H7 (cell line): ENCODE results near the gene SETBP1. TPM values are rescaled to one million over a fixed set of nuclear protein-coding genes. Genes with fewer than 3 reads are reported as not detected.

Source experiments
- DNase-seq: peaks from one replicate; pipeline ENCODE4 v3.0.0; 2012
- H3K27me3 ChIP-seq: 2 replicates; pipeline ENCODE4 v1.6.0; 2011; ENCODE audit warnings: mild to moderate bottlenecking, low read length; ENCODE audit not compliant: control insufficient read depth, insufficient read depth
- H3K36me3 ChIP-seq: replicated peaks from 2 replicates; pipeline ENCODE4 v1.5.1; 2011; ENCODE audit warnings: low read length; ENCODE audit not compliant: control insufficient read depth, insufficient read depth
- H3K4me3 ChIP-seq: 2 replicates; pipeline ENCODE4 v1.5.1; 2011; ENCODE audit warnings: low read depth, mild to moderate bottlenecking, control low read depth, low read length, moderate library complexity; ENCODE audit not compliant: insufficient read depth
- total RNA-seq: library from RNA; depleted of rRNA; stranded (reverse); fragments of >200 nt; shearing (Covaris generic); gene quantifications from 2 replicates; pipeline ENCODE4 v1.2.3, GENCODE V29; 2014

The SETBP1 gene
- total RNA-seq, 1 experiment from 2014 or later = 1.8 TPM

DNA sequence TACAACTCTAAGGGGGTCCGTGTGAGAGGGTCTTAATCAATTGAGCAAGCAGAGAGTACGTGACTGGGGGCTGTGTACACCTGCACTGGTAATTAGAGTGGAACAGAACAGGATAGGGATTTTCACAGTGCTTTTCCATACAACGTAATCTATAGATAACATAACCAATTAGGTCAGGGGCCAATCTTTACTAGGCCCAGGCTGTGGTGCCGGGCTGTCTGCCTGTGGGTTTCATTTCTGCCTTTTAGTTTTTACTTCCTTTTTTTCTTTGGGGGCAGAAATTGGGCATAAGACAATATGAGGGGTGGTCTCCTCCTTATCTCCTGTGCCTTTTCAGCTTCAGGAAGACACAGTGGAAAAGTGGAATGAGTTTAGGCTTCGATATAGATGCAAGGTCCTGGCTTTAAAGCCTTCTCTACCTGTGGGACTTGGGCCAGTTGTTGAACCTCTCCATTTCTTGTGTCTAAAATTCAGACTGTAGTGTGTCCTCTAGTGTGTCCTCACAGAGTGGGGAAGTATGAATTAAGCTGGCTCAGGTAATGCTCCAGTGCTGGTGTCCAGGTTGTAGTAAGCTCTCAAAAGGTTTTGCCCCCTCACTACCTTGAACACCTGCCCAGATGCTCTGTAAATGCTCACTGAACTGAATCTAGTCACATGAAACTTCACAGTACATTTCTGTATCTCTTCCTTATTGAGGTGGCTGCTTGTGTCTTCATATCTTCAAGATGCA is 422.8 kb downstream of the SETBP1 start:
- no peak overlapping the region for H3K4me3 ChIP-seq
- H3K36me3 ChIP-seq = no peaks in the 10 kb centered on the region
- DNase-seq = no peak
- H3K27me3 ChIP-seq = no peaks in the 10 kb centered on the region

DNA sequence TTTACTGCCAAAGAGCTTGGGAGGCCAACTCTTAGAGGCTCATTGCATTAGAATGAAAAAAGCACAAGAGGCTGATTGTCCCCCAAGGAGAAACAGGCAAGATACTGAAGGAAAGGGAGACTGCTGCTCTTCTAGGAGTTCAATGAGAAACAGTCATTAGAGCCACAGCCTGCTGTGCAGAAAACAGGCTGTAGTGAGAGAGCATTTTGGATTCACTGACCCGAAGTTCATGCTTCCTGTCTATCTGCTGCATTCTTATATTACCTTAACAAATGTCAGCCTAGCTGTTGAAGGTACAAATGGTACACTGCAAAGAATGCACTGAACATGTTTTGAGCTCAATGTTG is 423.3 kb downstream of the SETBP1 start:
- Histone ChIP-seq H3K27me3 (no peaks in the 10 kb centered on the region), H3K36me3 (no peaks in the 10 kb centered on the region), H3K4me3 (no peak overlapping the region)
- DNase-seq = no peak

DNA sequence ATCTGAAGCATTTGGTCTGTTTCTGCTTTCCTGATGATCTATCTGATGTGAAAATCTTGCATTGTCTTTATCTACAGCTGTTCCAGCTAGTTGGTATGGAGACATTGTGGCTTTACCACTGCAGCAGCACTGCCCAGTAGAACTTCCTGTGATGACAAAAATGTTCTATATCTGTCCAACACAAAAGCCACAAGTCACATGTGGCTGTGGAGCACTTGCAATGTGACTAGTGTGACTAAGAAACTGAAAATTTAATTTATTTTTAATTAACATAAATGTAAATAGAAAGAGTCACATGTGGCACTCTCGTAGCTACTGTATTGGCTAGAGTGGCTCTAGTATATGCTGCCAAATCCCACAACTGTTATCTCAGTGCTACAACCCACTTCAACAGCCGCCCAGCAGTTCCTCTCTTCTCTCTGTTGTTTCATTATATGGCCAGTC is 425.7 kb downstream of the SETBP1 start:
- no peaks in the 10 kb centered on the region for H3K36me3 ChIP-seq
- no peak overlapping the region for H3K4me3 ChIP-seq
- no peak for DNase-seq
- H3K27me3 ChIP-seq = no peaks in the 10 kb centered on the region

DNA sequence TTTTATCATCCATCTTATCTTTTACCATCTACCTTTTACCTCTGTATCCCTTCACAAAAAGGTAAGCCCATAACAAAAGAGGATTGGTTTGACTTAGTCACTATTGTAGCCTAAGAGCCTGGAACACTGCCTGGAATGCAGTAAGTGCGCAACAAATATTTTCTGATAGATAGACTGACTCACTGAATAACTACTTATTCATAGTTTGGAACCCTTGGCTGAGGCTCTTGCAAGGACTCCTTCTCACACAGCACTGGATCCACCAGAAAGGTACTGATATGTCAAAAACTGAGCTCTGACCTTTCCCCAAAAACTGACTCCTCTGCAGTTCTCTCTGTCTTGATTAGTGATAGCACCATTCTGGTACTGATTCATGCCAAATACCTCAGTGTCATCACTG is 426.7 kb downstream of the SETBP1 start:
- H3K27me3 ChIP-seq = no peaks in the 10 kb centered on the region
- DNase-seq = no peak
- H3K4me3 ChIP-seq = no peak overlapping the region
- no peaks in the 10 kb centered on the region for H3K36me3 ChIP-seq

DNA sequence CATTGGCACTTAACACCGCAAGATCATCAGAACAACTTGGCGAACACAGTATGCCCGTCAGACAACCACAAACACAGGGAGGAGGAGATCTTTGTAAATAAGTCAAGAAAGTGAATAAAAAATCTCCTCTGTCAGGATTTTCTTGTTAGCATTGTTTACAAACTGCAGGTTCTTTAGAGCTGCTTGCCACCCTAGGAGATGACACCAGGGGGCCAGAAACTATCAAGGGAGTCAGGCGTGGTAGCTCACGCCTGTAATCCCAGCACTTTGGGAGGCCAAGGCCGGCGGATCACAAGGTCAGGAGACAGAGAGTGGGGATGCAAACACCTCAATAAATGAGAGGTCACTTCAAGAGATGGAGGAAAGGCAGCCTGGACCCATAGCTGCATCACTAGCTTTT is 428.1 kb downstream of the SETBP1 start:
- H3K27me3 ChIP-seq = no peaks in the 10 kb centered on the region
- no peak overlapping the region for H3K4me3 ChIP-seq
- no peak for DNase-seq
- H3K36me3 ChIP-seq = no peaks in the 10 kb centered on the region

DNA sequence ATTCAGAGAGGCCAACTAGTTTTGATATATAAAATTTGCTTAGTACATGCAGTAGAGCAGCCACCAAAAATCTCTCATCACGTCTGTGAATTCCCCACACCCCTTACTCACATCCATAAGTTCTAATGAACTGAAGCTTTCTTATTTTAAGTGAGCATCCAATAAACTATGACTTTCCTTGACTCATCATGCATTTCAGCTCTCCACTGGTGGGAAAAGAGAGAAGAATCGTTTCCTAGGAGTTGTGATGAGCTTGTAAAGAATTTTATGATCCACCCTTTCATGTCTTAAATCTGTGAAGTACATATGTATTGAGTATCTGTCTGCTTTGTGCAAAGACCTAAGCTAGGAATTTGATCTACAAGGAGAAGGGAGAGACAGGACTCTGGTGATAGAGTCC is 428.6 kb downstream of the SETBP1 start:
- H3K36me3 ChIP-seq = no peaks in the 10 kb centered on the region

DNA sequence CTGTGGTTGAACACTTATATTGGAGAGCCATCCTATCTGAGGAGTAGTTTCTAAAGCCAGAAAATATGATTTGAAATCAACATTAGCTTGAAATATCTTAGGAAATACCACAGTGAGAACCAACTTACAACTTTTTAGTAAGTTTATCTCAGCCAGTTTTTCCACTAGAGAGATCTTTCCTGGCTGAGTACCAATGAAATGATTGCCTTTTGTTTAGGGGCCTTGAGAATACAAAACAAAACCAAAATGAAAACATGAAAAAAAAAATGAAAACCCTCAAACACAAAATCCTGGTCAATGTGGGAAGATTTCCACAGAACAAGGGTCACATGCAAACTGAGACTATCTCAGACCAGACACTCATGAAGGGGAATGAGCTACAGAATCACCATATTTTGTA is 429.0 kb downstream of the SETBP1 start:
- no peak overlapping the region for H3K4me3 ChIP-seq

More for the DNA sequence above, 428.6 kb downstream of the SETBP1 start:
- no peaks in the 10 kb centered on the region for H3K27me3 ChIP-seq
- no peak overlapping the region for H3K4me3 ChIP-seq
- no peak for DNase-seq

DNA sequence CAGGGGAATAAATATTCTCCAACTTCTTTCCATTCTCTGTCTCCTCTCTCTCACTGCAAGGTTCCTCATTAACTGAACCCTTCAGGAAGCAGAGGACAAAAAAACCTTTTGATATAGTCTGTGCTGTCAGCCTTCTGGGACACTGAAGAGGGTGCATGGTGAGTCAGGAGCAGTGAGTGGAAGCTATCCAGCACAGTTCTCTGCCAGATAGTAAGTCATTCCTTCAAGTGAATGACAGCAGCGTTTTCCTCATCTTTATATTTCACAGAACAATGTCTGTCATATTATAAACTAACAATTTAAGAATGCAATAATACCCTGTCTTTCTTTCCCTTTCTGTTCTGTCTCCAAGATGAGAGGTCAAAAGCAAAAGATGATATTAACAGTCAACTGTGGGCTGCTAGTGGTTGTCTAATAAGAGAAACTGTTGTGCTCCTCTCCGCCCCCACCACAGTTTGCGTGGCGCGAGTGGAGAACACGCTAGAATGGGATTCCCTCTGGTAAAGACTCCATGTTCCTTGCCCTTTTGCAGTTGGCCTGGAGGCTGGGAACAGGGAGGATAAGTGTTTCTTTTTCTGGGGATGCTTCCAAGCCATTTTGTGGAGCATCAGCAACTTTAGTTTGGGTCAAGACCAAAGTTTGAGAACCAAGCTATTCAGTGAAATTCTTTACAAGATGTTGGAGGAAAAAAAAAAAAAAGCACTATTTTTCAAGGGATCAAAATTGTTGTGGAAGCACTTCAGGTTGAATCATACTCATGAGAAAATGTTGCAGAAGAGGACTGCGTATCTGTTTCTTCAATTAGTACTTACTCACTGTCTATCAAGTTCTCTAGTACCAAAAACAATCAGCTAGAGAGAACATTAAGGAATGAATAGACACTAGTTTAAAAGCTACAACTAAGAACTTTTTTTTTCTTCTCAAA is 430.2 kb downstream of the SETBP1 start:
- no peaks in the 10 kb centered on the region for H3K27me3 ChIP-seq
- DNase-seq = no peak
- no peaks in the 10 kb centered on the region for H3K36me3 ChIP-seq
- no peak overlapping the region for H3K4me3 ChIP-seq

More for the DNA sequence above, 429.0 kb downstream of the SETBP1 start:
- Histone ChIP-seq H3K27me3 (no peaks in the 10 kb centered on the region), H3K36me3 (no peaks in the 10 kb centered on the region)
- no peak for DNase-seq

DNA sequence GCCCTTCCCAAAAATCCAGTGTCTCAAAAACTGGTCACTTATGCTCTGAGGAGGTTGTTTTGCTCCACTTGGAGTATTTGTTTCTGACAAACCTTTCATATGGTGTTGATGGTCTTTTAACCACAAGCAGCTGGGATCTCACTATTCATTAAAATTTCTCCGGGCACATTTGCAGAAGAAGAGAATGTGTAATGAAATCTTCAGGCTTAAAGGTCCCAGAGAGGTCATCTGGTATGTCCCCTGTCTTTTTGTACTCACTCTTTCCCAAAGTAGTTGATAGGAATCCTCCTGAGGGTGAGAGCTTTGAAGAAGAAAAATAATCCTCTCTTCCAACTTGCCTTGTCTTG is 430.8 kb downstream of the SETBP1 start:
- H3K4me3 ChIP-seq = no peak overlapping the region
- H3K27me3 ChIP-seq = no peaks in the 10 kb centered on the region
- no peak for DNase-seq
- H3K36me3 ChIP-seq = no peaks in the 10 kb centered on the region

DNA sequence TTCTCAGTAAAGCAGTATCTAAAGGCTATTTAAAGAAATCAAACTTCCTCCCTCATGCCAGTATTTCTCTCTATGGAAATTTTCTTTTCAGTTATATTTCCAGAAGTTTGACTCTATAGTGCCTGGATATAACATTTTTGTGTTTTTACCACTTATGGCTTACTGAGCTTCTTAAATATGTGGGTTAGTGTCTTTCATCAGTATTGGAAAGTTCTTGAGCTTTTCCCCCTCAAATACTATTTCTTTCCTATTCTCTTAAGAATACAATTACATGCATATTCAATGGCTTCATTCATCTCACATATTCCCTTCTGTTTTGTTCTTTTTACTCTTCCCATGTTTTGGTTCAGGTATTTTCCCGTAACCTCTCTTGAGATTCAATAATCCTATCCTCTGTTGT is 432.0 kb downstream of the SETBP1 start:
- H3K4me3 ChIP-seq = no peak overlapping the region
- no peak for DNase-seq
- H3K27me3 ChIP-seq = no peaks in the 10 kb centered on the region
- H3K36me3 ChIP-seq = no peaks in the 10 kb centered on the region

DNA sequence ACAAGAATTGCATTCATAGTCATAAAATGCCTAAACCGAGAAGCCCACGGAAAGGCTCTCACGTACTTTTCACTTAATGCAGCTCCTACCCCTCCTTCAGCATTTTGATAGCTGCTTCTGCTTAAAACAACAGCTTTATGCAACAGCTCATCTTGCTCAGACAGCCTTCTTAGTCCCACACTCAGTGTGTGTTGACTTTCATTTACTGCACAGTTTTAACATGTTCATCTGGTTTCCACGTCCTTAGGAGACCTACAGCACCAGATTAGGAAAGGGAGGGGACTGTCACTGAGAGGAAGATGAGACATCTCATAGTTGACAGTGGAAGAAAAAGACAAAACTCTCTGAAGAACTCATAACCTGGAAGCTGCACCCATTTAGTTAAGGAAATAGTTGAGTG is 435.4 kb downstream of the SETBP1 start:
- Histone ChIP-seq H3K36me3 (no peaks in the 10 kb centered on the region), H3K4me3 (no peak overlapping the region), H3K27me3 (no peaks in the 10 kb centered on the region)
- DNase-seq = no peak
